Stomach (tissue), 9 donors: ENCODE data around the gene SH3BGRL3. TPM values are rescaled to one million over a fixed set of nuclear protein-coding genes. Genes with fewer than 3 reads are reported as not detected.

Source experiments
- DNase-seq, 2 donors: peaks; one replicate each; pipeline versions ENCODE4 v3.0.0 to v3.0.0-alpha.2; 2013 to 2019
- H3K27ac ChIP-seq, 5 donors: fragments of 200-600 bp in 4 of 5; sonication (generic) in 4 of 5; one replicate each; pipeline ENCODE4 v1.5.1; 2013 to 2019; ENCODE audit warnings: mild to moderate bottlenecking in 1 of 5, moderate library complexity in 1 of 5
- H3K27me3 ChIP-seq, 3 donors: fragments of 200-600 bp; sonication (generic); one replicate each; pipeline ENCODE4 v1.5.1; 2017 to 2019; ENCODE audit warnings: mixed run types in 1 of 3
- H3K36me3 ChIP-seq, 4 donors: fragments of 200-600 bp; sonication (generic); 1 replicate in 3 of 4; 2 replicates in 1 of 4; pipeline ENCODE4 v1.5.1; 2016 to 2019
- H3K4me1 ChIP-seq, 4 donors: fragments of 200-600 bp; sonication (generic); one replicate each; pipeline ENCODE4 v1.5.1; 2016 to 2019
- H3K4me3 ChIP-seq, 4 donors: fragments of 200-600 bp; sonication (generic) in 3 of 4; one replicate each; pipeline ENCODE4 v1.5.1; 2016 to 2019; ENCODE audit warnings: mild to moderate bottlenecking in 1 of 4
- H3K9me3 ChIP-seq, 4 donors: fragments of 200-600 bp; sonication (generic); one replicate each; pipeline ENCODE4 v1.5.1; 2016 to 2019
- EP300 ChIP-seq: sonication (generic); formaldehyde crosslinking; IDR thresholded peaks from one replicate; pipeline ENCODE4 v1.6.1; 2017; ENCODE audit warnings: antibody characterized with exemption
- POLR2A ChIP-seq, 4 donors: fragments of 450-650 bp; IDR thresholded peaks; one replicate each; pipeline ENCODE4 v1.6.1; 2016; ENCODE audit warnings: antibody characterized with exemption in 4 of 4, control low read depth in 2 of 4, mild to moderate bottlenecking in 1 of 4, moderate library complexity in 1 of 4
- POLR2AphosphoS5 ChIP-seq, 3 donors: sonication (generic); formaldehyde crosslinking; IDR thresholded peaks; one replicate each; pipeline ENCODE4 v1.6.1; 2016; ENCODE audit warnings: antibody characterized with exemption in 3 of 3
- WGBS, 5 donors: extraction: QIAGEN DNeasy Blood & Tissue Kit in 3 of 5; methylation state at CpG; one replicate each; pipeline versions ENCODE4 v1.1.5 to v1.1.7; 2013 to 2018; 5-methylcytosine and 5-hydroxymethylcytosine counted together
- intact Hi-C: fragments of 100-400 bp; cut with DNase I; formaldehyde crosslinking; loops from one replicate; pipeline ENCODE4 v1.15.1; 2023; ENCODE audit warnings: low total_unique reads
- polyA plus RNA-seq, 3 donors: library from polyadenylated mRNA; stranded (reverse); fragments of 200-250 nt; gene quantifications; one replicate each; pipeline ENCODE4 v1.2.3, GENCODE V29; 2013
- total RNA-seq, 5 donors: library from RNA; depleted of rRNA; stranded (reverse); fragments of >200 nt; gene quantifications; one replicate each; pipeline versions ENCODE4 v1.1.0 to v1.2.3, GENCODE V29; 2014 to 2016
- TF ChIP-seq, protein P1 (sequence below), 7 experiments: fragments of 450-650 bp in 4 of 7; fragments of 200-600 bp in 3 of 7; sonication (generic) in 3 of 7; IDR thresholded peaks; one replicate each; pipeline ENCODE4 v1.5.1; 2016 to 2019; ENCODE audit warnings: antibody characterized with exemption in 7 of 7, control low read depth in 2 of 7, mild to moderate bottlenecking in 1 of 7
- donor health status: healthy with polysubstance abuse.
- donor health status: Bipolar disorder and iron deficiency.
- donor health status: healthy.

SH3BGRL3 gene
- total and polyA plus RNA-seq, 8 donors, result 7.2 to 267 (median 79.3) TPM

DNA sequence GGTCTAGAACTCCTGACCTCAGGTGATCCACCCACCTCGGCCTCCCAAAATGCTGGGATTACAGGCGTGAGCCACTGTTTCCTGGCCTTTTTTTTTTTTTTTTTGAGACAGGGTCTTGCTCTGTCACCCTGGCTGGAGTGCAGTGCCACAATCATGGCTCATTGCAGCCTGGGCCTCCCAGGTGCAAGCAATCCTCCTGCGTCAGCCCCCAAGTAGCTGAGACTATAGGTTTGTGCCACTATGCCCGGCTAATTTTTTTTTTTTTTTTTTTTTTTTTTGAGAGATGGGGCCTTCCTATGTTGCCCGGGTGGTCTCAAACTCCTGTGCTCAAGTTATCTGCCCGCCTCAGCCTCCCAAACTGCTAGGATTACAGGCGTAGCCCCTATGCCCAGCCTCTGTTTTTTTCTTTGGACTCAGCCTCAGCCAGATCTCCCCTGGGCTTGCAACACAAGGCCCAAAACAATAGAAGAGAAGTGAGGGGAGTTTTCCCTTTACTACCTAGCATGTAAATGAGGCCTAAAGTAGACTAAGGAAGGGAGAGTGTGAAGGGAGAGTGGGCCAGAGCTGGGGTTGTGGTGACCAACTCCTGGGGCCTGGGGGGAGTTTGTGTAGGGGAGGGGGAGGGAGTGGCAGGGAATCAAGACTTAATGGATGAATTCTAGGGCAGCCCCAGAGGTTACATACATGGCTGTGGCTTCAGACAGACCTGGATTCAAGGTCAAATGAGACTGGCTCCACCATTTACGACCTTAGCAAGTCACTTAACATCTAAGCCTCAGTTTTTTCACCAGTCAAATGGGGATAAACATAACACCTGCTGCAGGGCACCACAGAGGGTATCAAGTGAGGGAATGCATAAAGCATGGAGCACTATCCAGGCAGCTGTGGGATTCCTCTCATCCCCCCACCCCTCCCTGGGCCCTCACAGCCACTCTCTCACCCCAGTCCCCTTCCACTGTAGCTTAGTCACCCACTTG is 36.3 kb downstream of the SH3BGRL3 start:
- no peaks in the 10 kb centered on the region for H3K9me3 ChIP-seq
- no peak for DNase-seq
- H3K4me1 ChIP-seq, result peaks cover 0 to 26% (median 4%) of the 10 kb centered on the region in 4 donors
- WGBS, 5 donors, result 82 to 90% (median 85%) methylated on average over 8 of the region's 8 CpGs
- peak overlapping the region in 3 of 5 donors; percentile 34 to 73 (median 49) for H3K27ac ChIP-seq
- TF ChIP-seq, protein P1, sequence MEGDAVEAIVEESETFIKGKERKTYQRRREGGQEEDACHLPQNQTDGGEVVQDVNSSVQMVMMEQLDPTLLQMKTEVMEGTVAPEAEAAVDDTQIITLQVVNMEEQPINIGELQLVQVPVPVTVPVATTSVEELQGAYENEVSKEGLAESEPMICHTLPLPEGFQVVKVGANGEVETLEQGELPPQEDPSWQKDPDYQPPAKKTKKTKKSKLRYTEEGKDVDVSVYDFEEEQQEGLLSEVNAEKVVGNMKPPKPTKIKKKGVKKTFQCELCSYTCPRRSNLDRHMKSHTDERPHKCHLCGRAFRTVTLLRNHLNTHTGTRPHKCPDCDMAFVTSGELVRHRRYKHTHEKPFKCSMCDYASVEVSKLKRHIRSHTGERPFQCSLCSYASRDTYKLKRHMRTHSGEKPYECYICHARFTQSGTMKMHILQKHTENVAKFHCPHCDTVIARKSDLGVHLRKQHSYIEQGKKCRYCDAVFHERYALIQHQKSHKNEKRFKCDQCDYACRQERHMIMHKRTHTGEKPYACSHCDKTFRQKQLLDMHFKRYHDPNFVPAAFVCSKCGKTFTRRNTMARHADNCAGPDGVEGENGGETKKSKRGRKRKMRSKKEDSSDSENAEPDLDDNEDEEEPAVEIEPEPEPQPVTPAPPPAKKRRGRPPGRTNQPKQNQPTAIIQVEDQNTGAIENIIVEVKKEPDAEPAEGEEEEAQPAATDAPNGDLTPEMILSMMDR (IDR thresholded peaks at IDR 0.05), result no peak
- TF ChIP-seq EP300 (no peak), POLR2AphosphoS5 (IDR thresholded peaks at IDR 0.05) (no peak), POLR2A (IDR thresholded peaks at IDR 0.05) (no peak)
- H3K36me3 ChIP-seq, result no peaks in the 10 kb centered on the region
- H3K27me3 ChIP-seq, result peaks cover 0 to 10% (median 0%) of the 10 kb centered on the region in 3 donors
- no peak overlapping the region for H3K4me3 ChIP-seq
- intact Hi-C loops, result no loop called here

- Histone ChIP-seq H3K27me3 (peaks cover 0 to 10% (median 0%) of the 10 kb centered on the region in 3 donors), H3K4me3 (no peak overlapping the region), H3K27ac (peak overlapping the region in 2 of 5 donors; percentile 48 to 73), H3K4me1 (peaks cover 0 to 34% (median 10%) of the 10 kb centered on the region in 4 donors), H3K9me3 (no peaks in the 10 kb centered on the region), H3K36me3 (no peaks in the 10 kb centered on the region)
- intact Hi-C loops, result no loop called here
- 81 to 90% (median 85%) methylated on average over 2 of the region's 2 CpGs for WGBS, 5 donors
- TF ChIP-seq POLR2A (IDR thresholded peaks at IDR 0.05) (no peak), POLR2AphosphoS5 (IDR thresholded peaks at IDR 0.05) (no peak), EP300 (no peak)
- TF ChIP-seq, protein P1 (IDR thresholded peaks at IDR 0.05), result no peak
- no peak for DNase-seq
Observed at GRCh38 chr1:26317146-26317545, 37.3 kb downstream of the SH3BGRL3 start.

DNA sequence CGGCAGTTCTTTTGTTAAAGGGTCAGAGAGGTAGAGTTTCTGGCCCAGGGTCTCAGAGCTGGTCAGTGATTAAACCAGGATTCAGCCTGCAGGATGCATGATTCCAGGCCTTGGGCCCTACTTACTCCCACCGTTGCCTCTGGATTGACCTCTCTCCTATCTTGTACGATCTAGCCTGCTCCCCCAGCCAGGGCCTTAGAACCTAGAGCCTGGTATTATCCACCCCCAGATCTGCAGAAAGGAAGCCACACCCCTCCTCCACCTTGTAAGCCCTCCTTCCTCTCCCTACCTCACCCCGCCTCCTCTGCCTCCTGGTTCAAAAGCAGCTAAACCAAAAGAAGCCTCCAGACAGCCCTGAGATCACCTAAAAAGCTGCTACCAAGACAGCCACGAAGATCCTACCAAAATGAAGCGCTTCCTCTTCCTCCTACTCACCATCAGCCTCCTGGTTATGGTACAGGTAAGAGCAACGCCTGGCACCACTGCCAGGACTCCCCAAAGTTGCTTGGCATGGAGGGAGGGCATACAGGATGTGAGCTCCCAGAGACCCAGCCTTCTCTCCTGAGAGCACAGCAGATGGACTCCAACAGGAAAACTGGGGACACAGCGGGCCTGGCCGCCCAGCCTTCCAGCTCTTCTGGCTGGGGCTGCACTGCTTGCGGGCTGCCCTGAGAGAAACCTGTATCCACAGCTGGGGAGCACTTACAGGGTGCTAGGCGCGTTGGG is 37.9 kb downstream of the SH3BGRL3 start, which contains the start of gene CD52:
Gene CD52, plus strand, starts transcription at position 347 of the 726 bp plus-strand sequence. Its CDS starts 60 bp downstream, at position 407.
- peak within 1 kb of the TSS; percentile 8 to 40 (median 30) for H3K4me3 ChIP-seq
- peak within 1 kb of the TSS in 4 of 5 donors; percentile 44 to 73 (median 50) for H3K27ac ChIP-seq
- H3K36me3 ChIP-seq, result no peaks in the 10 kb centered on the region

More for the DNA sequence above, 37.9 kb downstream of the SH3BGRL3 start, which contains the start of gene CD52:
- H3K9me3 ChIP-seq, result no peaks in the 10 kb centered on the region
- peaks cover 0 to 35% (median 10%) of the 10 kb centered on the region in 4 donors for H3K4me1 ChIP-seq
- WGBS, 5 donors, result 58 to 66% (median 65%) methylated on average over 12 of the region's 12 CpGs
- intact Hi-C loops, result no loop called here
- peak; percentile 29 to 58 for DNase-seq
- H3K27me3 ChIP-seq, result peaks cover 0 to 10% (median 0%) of the 10 kb centered on the region in 3 donors
- TF ChIP-seq, protein P1 (IDR thresholded peaks at IDR 0.05), result no peak
- peak in 1 of 3 donors; percentile 6 for TF ChIP-seq POLR2AphosphoS5 (IDR thresholded peaks at IDR 0.05)
